Effector CD4-positive, alpha-beta T cell (primary cell): ENCODE measurements around the gene COQ10A.

Experiments used
- DNase-seq: peaks from one replicate; pipeline ENCODE4 v3.0.0-alpha.2; 2020
- total RNA-seq: gene quantifications from one replicate; lab custom pipeline; 2026; lab: John Stamatoyannopoulos, UW

The COQ10A gene
- total RNA-seq, result 53.8 reads per million, percentile 70 among the genes with 10 or more reads in this experiment

DNA sequence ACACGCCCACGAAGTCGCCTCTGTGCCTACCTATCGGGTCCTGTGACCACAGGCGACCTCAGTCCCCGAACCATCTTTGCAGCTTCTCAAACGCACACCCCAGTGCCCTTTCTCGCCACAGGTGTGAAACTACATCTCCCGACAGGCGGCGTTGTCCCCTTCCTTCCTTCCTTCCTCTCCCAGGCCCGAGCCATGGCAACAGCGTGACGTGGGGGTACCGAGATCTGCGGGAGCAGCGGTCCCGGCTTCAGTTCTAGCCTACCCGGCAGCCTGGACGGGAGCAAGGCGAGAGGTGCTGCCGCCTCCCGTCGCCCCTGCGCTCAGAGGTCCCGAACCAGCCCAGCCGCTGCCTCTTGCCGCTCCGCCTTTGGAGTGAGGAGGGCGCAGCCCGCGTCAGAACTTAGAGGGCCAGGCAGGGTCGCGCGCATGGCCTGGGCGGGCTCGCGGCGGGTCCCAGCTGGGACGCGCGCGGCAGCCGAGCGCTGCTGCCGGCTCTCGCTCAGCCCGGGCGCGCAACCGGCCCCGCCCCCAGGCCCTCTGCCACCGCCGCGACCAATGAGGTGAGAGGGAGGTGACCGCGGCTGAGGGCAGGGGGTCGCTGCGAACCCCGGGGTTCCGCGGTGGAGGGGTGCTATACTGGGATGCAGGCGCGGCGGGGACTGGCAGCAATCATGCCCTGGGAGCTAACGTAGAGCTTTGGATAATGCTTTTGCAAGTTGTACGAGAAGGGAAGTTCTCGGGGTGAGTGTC, at the start of gene COQ10A:
Gene COQ10A (plus strand): TSS at position 250 of the 750 bp plus-strand sequence. CDS start 177 bp downstream, at position 427.
- peak; percentile 90 for DNase-seq

- DNase-seq, result no peak
Measured at GRCh38 chr12:56219840-56220239, 46.9 kb upstream of the COQ10A start.

DNA sequence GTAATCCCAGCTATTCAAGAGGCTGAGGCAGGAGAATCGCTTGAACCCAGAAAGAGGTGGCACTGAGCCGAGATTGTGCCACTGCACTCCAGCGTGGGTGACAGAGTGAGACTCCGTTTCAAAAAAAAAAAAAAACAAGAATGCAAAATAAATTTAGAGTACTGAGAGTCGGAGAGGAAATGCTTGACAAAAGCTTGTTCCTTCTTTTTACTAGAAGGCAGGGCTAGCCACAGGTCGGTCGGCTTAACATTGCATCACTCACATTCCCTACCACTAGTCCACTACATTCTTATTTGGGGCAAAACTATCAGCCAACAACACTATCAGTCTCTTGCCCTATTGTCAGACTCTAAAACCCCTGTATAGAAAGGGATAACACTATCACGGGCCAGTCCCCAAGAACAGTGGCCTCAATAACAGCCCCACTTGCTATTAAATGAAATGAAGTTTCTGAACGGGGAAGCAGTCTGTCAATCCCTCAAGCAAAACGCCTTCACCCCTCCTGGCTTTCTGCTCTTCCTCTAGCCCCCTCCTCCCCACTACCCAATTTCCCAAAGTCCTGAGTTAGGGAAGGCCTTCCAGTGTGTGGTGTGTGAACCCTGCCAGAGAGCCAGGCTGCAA, 46.0 kb upstream of the COQ10A start:
- no peak for DNase-seq

- DNase-seq, result no peak
Measured at GRCh38 chr12:56221232-56221756, 45.4 kb upstream of the COQ10A start.

DNA sequence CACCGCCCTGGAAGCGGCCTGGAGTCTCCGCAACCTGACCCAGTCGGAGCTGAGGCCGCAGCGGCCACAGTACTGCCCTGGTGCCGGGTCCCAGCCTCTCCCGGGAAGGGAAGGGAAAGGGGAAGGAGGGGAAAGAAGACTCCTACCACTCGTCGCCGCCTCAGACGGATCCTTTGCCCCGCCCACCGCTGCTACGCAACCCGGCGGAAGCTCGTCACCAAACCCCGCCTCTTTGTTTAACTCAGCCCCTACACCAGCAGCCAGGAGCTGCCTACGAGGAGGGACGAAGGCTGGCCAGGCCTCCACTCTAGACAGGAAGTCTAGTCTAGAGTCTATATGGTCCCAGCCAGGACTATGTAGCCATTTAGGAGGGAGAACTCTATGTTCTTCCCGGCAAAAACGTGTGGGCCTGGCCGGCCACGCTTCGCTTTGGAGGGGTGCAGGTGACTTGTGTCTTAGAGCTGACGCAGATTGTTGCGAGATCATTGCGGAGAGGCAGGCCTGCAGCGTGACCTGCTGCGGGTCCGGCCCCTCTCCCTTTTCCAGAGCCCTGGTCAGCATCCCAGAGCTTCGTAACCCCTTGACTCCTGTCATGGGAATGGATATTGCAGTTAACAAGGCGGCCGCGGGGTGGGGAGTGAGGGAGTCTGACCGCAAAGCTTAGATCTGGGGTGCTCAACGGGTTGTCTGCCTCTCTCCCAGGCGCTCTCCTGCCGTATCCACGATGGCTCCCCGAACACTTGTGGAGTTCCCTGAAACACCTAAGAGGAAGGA, 44.8 kb upstream of the COQ10A start, which contains the start of gene RNF41:
Gene RNF41 (minus strand): TSS at position 166 of the 774 bp plus-strand sequence. CDS start 7,875 bp downstream, outside the sequence.
- DNase-seq, result peak; percentile 89

- no peak for DNase-seq
Measured at GRCh38 chr12:56222531-56222895, 44.2 kb upstream of the COQ10A start.

- no peak for DNase-seq
Measured at GRCh38 chr12:56223571-56224101, 43.1 kb upstream of the COQ10A start.

DNA sequence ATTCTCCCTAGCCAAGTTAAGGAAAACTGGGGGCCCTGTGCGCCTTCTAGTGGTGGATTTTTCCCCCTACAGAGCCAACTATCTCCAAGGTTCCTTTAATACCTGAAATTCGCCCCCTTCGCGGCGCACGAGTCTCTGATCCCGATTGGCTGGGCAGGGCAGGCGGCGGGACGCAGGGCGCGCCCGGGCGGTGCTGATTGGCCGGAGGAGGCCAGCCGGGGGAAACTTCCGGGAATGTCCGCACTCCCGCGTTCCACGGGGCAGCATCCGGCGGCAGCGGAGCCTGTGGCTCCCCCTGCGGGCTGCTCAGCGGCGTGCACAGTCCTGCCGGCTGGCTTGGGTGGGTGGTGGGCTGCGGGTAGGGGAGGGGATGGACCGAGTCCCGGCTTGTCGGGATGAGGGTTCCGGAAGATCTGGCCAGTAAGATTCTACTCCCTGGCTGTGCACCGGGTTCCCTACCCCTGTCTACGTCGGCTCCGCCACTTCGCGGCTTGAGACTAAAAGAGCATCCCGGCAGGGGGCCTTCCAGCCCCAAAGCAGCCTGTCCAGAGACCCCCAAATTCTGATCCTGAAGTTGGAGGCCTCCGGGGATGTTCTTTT, 42.5 kb upstream of the COQ10A start, which contains the start of gene NABP2:
Gene NABP2 (plus strand): TSS at position 241 of the 600 bp plus-strand sequence. CDS start 515 bp downstream, outside the sequence.
- DNase-seq, result peak; percentile 90

DNA sequence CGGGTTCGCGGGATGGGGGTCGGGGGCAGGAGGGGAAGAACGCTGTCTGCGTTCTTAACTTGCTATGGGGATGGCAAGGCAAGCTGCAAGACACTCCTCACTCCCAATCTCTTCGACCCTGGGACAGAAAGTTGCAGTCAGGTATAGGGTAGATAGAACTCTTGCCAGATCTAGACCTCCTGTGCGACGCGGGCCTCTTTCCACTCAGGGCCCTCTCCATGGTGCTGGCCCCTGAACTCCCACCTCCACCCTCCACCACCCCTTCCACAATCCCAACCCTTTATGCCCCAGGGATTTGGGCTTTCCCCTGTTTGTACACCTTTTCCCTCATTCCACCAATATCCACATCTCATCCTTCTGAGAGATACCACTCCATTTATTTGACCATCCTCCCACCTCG, 41.8 kb upstream of the COQ10A start:
- no peak for DNase-seq

DNA sequence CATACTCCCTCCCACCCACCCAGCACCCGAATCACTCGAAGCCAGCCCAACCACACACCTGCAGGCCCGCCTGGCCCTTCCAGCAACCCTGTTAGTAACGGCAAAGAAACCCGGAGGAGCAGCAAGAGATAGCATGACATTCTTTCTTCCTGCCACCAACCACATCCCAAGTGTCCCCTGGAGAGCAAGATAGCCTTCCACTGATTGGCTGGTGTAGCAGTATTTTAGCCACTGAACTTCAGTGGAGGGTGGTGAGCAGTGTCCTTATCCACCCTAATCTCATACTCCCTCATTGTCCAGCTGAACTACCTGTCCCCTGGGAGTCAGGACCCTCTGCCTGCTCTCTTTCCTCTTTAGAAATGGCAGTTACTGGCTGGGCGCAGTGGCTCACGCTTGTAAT, 37.7 kb upstream of the COQ10A start:
- no peak for DNase-seq

DNA sequence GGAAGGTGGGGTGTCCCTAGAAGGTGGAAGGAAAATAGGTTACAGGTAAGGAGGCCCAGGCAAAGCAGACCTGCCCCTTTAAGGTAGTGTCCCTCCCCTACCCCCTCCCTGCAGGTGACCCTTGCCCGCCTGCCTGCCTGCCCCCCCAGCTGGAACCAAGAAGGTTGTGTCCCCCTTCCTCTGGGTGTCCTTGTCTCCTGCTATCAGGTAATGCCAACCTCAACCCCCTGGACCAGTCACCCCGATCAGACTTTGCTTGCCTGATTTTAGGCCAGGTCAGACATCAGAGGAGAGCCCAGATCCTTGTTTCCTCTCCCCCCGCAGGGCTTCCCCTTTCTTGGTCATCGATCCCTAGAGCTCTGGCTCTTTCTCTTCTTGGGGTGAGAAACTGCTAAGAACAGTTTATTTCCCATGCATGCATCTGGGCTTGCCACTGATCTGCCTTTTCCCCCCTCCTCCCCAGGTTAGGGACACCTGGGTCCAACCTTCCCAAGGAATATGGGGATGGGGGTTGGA, 36.8 kb upstream of the COQ10A start, which contains the start of gene SLC39A5:
Gene SLC39A5 (plus strand): TSS at position 136 of the 516 bp plus-strand sequence. CDS start 1,224 bp downstream, outside the sequence.
- no peak for DNase-seq

- no peak for DNase-seq
Measured at GRCh38 chr12:56230432-56231183, 36.1 kb upstream of the COQ10A start.

DNA sequence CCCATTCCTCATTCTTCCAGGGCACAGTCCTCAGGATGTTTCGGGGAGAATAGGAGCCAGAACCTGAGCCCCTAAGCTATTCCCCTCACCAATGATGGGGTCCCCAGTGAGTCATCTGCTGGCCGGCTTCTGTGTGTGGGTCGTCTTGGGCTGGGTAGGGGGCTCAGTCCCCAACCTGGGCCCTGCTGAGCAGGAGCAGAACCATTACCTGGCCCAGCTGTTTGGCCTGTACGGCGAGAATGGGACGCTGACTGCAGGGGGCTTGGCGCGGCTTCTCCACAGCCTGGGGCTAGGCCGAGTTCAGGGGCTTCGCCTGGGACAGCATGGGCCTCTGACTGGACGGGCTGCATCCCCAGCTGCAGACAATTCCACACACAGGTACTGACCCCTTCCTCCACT, 35.6 kb upstream of the COQ10A start:
- DNase-seq, result no peak

GRCh38 chr12:56234746-56235436, 31.9 kb upstream of the COQ10A start:
- no peak for DNase-seq

GRCh38 chr12:56236091-56236490, 30.7 kb upstream of the COQ10A start:
- DNase-seq, result no peak

DNA sequence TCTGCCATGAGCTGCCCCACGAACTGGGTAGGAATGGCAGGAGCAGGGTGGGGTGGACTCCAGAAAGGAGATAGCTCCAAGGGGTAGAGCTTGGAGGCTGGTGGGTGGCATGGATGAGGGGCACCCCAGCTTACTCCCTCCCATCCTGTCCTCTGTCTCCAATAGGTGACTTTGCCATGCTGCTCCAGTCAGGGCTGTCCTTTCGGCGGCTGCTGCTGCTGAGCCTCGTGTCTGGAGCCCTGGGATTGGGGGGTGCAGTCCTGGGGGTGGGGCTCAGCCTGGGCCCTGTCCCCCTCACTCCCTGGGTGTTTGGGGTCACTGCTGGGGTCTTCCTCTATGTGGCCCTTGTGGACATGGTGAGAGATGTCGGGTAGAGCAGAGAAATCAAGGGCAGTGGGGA, 29.8 kb upstream of the COQ10A start:
- DNase-seq, result no peak

GRCh38 chr12:56237552-56237951, 29.2 kb upstream of the COQ10A start:
- DNase-seq, result no peak

- no peak for DNase-seq
Measured at GRCh38 chr12:56241424-56242303, 25.1 kb upstream of the COQ10A start.

GRCh38 chr12:56242986-56243385, 23.8 kb upstream of the COQ10A start:
- no peak for DNase-seq
